Neural cell (in vitro differentiated cells): ENCODE data around the gene PLEKHA4. TPM values are rescaled to one million over a fixed set of nuclear protein-coding genes. Genes with fewer than 3 reads are reported as not detected.

Experiments used
- H2AFZ ChIP-seq: fragments of 200-600, 300-800 bp; sonication (generic), shearing (Covaris generic); 2 replicates; pipeline ENCODE4 v1.6.0; 2014; ENCODE audit warnings: low read depth, mild to moderate bottlenecking, antibody characterized with exemption, low read length, moderate library complexity
- H3F3A ChIP-seq: fragments of 200-600 bp; shearing (Covaris generic); 2 replicates; pipeline ENCODE4 v1.6.1; 2016; ENCODE audit warnings: mild to moderate bottlenecking, moderate library complexity, mixed read lengths, antibody characterized with exemption, low read length; ENCODE audit not compliant: insufficient read depth, poor library complexity, severe bottlenecking
- H3K27ac ChIP-seq: fragments of 200-600, 300-800 bp; sonication (generic), shearing (Covaris generic); 2 replicates; pipeline ENCODE4 v1.5.1; 2014; ENCODE audit warnings: mild to moderate bottlenecking, low read length, moderate library complexity
- H3K27me3 ChIP-seq: fragments of 300-800, 200-600 bp; sonication (generic), shearing (Covaris generic); 2 replicates; pipeline ENCODE4 v1.6.0; 2014; ENCODE audit warnings: mild to moderate bottlenecking, low read depth, low read length, moderate library complexity; ENCODE audit not compliant: insufficient read depth
- H3K36me3 ChIP-seq: fragments of 300-800, 200-600 bp; sonication (generic), shearing (Covaris generic); 2 replicates; pipeline ENCODE4 v1.5.1; 2014; ENCODE audit warnings: mild to moderate bottlenecking, antibody characterized with exemption, low read length, moderate library complexity; ENCODE audit not compliant: insufficient read depth
- H3K4me2 ChIP-seq: fragments of 300-800, 200-600 bp; sonication (generic), shearing (Covaris generic); 2 replicates; pipeline ENCODE4 v1.6.0; 2014; ENCODE audit warnings: mild to moderate bottlenecking, low read length
- H3K4me3 ChIP-seq: fragments of 300-800, 200-600 bp; sonication (generic), shearing (Covaris generic); 2 replicates; pipeline ENCODE4 v1.5.1; 2014; ENCODE audit warnings: mild to moderate bottlenecking, low read length, moderate library complexity
- H3K79me2 ChIP-seq: fragments of 200-600 bp; shearing (Covaris generic); replicated peaks from 2 replicates; pipeline ENCODE4 v1.6.0; 2014; ENCODE audit warnings: mild to moderate bottlenecking, low read length, moderate library complexity; ENCODE audit not compliant: insufficient read depth
- H3K9ac ChIP-seq: fragments of 300-800, 200-600 bp; sonication (generic), shearing (Covaris generic); 2 replicates; pipeline ENCODE4 v1.6.1; 2016; ENCODE audit warnings: mild to moderate bottlenecking, low read length, mixed read lengths
- H3K9me2 ChIP-seq: fragments of 200-600 bp; shearing (Covaris generic); 2 replicates; pipeline ENCODE4 v1.6.1; 2016; ENCODE audit warnings: mild to moderate bottlenecking, low read length, mixed read lengths; ENCODE audit not compliant: insufficient read depth
- H3K9me3 ChIP-seq: fragments of 200-600, 300-800 bp; sonication (generic), shearing (Covaris generic); 2 replicates; pipeline ENCODE4 v1.6.1; 2016; ENCODE audit warnings: mild to moderate bottlenecking, mixed run types, low read length, moderate library complexity, mixed read lengths
- H4K20me1 ChIP-seq: fragments of 200-600 bp; shearing (Covaris generic); 2 replicates; pipeline ENCODE4 v1.6.1; 2016; ENCODE audit warnings: mild to moderate bottlenecking, mixed run types; ENCODE audit not compliant: insufficient read depth
- EP300 ChIP-seq: fragments of 450-650 bp; conservative IDR thresholded peaks from 2 replicates; pipeline ENCODE4 v1.6.1; 2014; ENCODE audit warnings: antibody characterized with exemption, mild to moderate bottlenecking, moderate library complexity; ENCODE audit not compliant: poor library complexity, severe bottlenecking
- EZH2 ChIP-seq: fragments of 200-600, 300-800 bp; shearing (Covaris generic), sonication (generic); IDR thresholded peaks from 2 replicates; pipeline ENCODE4 v1.6.1; 2014; ENCODE audit warnings: antibody characterized with exemption, low read length, borderline replicate concordance, mild to moderate bottlenecking; ENCODE audit not compliant: insufficient read depth, poor library complexity, severe bottlenecking
- MXI1 ChIP-seq: fragments of 450-650 bp; conservative IDR thresholded peaks from 2 replicates; pipeline ENCODE4 v1.6.1; 2014; ENCODE audit warnings: antibody characterized with exemption, mild to moderate bottlenecking; ENCODE audit not compliant: poor library complexity, severe bottlenecking
- POLR2AphosphoS5 ChIP-seq: IDR thresholded peaks from 2 replicates; pipeline ENCODE4 v1.6.1; 2012
- RAD21 ChIP-seq: fragments of 450-650 bp; conservative IDR thresholded peaks from 2 replicates; pipeline ENCODE4 v1.6.1; 2014; ENCODE audit warnings: antibody characterized with exemption, mild to moderate bottlenecking, moderate library complexity
- SMC3 ChIP-seq: fragments of 450-650 bp; conservative IDR thresholded peaks from 2 replicates; pipeline ENCODE4 v1.6.1; 2014; ENCODE audit warnings: antibody characterized with exemption, mild to moderate bottlenecking, moderate library complexity; ENCODE audit not compliant: poor library complexity
- TAF1 ChIP-seq: IDR thresholded peaks from 2 replicates; pipeline ENCODE4 v1.6.1; 2012; ENCODE audit warnings: low read depth
- polyA plus RNA-seq: library from polyadenylated mRNA; depleted of rRNA; stranded (reverse); fragments of >200 nt; gene quantifications from 2 replicates; pipeline ENCODE4 v1.2.3, GENCODE V29; 2014
- TF ChIP-seq, protein P1 (sequence below): fragments of 450-650 bp; IDR thresholded peaks from 2 replicates; pipeline ENCODE4 v1.5.1; 2014; ENCODE audit warnings: antibody characterized with exemption, mild to moderate bottlenecking, moderate library complexity; ENCODE audit not compliant: poor library complexity, severe bottlenecking
- TF ChIP-seq, protein P2 (sequence below): IDR thresholded peaks from 2 replicates; pipeline ENCODE4 v1.6.1; 2012; ENCODE audit warnings: borderline replicate concordance

Gene PLEKHA4
- polyA plus RNA-seq, 1 donor from 2014 or later, result not detected

DNA sequence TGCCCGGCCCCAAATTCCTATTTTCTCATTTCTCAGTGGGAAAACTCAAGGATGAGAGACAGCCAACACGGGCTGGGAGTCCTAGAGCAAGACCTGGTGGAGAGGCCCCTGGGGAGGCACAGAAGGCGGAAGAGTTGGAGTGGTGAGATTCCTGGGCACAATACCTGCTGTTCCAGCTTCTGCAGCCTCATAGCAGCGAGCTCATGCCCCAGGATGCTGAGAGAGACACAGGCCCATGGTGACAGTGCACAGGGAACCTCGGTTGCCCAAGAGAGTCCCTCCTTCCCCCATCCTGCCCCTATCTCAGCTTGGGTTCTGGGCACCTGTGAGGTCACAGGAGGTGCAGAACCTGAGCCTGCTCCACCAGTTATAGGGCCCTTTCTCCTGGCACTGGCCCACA is 28.8 kb upstream of the PLEKHA4 start:
- H3K4me3 ChIP-seq, result no peak overlapping the region
- no peak overlapping the region for H3K9ac ChIP-seq
- no peak for TF ChIP-seq RAD21
- TF ChIP-seq EP300, result no peak
- no peak for TF ChIP-seq POLR2AphosphoS5
- TF ChIP-seq TAF1, result no peak
- TF ChIP-seq EZH2, result no peak
- TF ChIP-seq, protein P1, sequence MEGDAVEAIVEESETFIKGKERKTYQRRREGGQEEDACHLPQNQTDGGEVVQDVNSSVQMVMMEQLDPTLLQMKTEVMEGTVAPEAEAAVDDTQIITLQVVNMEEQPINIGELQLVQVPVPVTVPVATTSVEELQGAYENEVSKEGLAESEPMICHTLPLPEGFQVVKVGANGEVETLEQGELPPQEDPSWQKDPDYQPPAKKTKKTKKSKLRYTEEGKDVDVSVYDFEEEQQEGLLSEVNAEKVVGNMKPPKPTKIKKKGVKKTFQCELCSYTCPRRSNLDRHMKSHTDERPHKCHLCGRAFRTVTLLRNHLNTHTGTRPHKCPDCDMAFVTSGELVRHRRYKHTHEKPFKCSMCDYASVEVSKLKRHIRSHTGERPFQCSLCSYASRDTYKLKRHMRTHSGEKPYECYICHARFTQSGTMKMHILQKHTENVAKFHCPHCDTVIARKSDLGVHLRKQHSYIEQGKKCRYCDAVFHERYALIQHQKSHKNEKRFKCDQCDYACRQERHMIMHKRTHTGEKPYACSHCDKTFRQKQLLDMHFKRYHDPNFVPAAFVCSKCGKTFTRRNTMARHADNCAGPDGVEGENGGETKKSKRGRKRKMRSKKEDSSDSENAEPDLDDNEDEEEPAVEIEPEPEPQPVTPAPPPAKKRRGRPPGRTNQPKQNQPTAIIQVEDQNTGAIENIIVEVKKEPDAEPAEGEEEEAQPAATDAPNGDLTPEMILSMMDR, result no peak
- H4K20me1 ChIP-seq, result no peaks in the 10 kb centered on the region
- no peaks in the 10 kb centered on the region for H3K9me3 ChIP-seq
- no peaks in the 10 kb centered on the region for H3K36me3 ChIP-seq
- no peaks in the 10 kb centered on the region for H3F3A ChIP-seq
- no peak overlapping the region for H2AFZ ChIP-seq
- no peak overlapping the region for H3K27ac ChIP-seq
- no peaks in the 10 kb centered on the region for H3K9me2 ChIP-seq
- H3K27me3 ChIP-seq, result no peaks in the 10 kb centered on the region
- H3K79me2 ChIP-seq, result peaks cover 11% of the 10 kb centered on the region
- no peak overlapping the region for H3K4me2 ChIP-seq

DNA sequence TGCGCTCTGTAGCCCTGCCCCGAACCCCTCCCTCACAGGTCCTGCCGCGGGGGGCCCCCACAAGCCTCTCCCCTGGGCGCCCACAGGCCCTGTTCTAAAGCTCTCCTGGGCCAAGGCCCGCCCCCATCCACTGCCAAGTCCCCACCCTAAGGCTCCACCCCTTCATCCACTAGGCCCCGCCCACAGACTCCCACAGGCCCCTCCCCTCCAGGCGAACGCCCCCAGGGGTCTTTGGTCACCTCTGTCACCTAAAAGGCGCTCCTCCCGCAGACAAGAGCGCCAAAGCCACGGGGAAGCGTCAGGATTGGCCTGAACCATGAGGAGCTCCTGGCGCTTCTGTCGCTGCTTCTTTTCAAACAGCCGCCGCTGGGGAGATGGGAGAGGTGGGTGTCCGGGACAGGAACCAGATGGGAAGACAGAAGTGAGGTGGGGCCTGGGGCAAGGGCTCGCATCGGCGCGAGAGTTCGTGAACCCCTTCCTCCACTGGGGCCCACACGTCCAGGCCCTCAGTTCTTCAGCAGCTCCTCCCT is 27.8 kb upstream of the PLEKHA4 start:
- peaks cover 9% of the 10 kb centered on the region for H3K79me2 ChIP-seq
- no peaks in the 10 kb centered on the region for H3F3A ChIP-seq
- H3K36me3 ChIP-seq, result no peaks in the 10 kb centered on the region
- no peaks in the 10 kb centered on the region for H3K9me3 ChIP-seq
- no peak for TF ChIP-seq TAF1
- TF ChIP-seq RAD21, result no peak
- TF ChIP-seq EZH2, result no peak
- no peak for TF ChIP-seq POLR2AphosphoS5
- TF ChIP-seq, protein P1, result no peak
- TF ChIP-seq, protein P2, sequence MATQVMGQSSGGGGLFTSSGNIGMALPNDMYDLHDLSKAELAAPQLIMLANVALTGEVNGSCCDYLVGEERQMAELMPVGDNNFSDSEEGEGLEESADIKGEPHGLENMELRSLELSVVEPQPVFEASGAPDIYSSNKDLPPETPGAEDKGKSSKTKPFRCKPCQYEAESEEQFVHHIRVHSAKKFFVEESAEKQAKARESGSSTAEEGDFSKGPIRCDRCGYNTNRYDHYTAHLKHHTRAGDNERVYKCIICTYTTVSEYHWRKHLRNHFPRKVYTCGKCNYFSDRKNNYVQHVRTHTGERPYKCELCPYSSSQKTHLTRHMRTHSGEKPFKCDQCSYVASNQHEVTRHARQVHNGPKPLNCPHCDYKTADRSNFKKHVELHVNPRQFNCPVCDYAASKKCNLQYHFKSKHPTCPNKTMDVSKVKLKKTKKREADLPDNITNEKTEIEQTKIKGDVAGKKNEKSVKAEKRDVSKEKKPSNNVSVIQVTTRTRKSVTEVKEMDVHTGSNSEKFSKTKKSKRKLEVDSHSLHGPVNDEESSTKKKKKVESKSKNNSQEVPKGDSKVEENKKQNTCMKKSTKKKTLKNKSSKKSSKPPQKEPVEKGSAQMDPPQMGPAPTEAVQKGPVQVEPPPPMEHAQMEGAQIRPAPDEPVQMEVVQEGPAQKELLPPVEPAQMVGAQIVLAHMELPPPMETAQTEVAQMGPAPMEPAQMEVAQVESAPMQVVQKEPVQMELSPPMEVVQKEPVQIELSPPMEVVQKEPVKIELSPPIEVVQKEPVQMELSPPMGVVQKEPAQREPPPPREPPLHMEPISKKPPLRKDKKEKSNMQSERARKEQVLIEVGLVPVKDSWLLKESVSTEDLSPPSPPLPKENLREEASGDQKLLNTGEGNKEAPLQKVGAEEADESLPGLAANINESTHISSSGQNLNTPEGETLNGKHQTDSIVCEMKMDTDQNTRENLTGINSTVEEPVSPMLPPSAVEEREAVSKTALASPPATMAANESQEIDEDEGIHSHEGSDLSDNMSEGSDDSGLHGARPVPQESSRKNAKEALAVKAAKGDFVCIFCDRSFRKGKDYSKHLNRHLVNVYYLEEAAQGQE, result no peak
- no peak for TF ChIP-seq MXI1
- no peak for TF ChIP-seq EP300
- no peak for TF ChIP-seq SMC3
- no peak overlapping the region for H3K27ac ChIP-seq
- H2AFZ ChIP-seq, result no peak overlapping the region
- no peaks in the 10 kb centered on the region for H3K27me3 ChIP-seq
- H3K4me2 ChIP-seq, result no peak overlapping the region
- H3K9me2 ChIP-seq, result no peaks in the 10 kb centered on the region
- H3K4me3 ChIP-seq, result no peak overlapping the region
- H3K9ac ChIP-seq, result no peak overlapping the region
- H4K20me1 ChIP-seq, result no peaks in the 10 kb centered on the region
